ENCODE data around the gene NPAS3.

The NPAS3 gene

GRCh38 chr14:33629792-33630191, 691.1 kb downstream of the NPAS3 start:
- peak; percentile 24 for DNase-seq (ENCODE audit: low read depth)
- no peak for TF ChIP-seq CTCF (conservative IDR thresholded peaks at IDR 0.05; ENCODE audit: low read length)
- no peak overlapping the region for H3K4me3 ChIP-seq (ENCODE audit: low read length)

- TF ChIP-seq CTCF (conservative IDR thresholded peaks at IDR 0.05; ENCODE audit: low read length), result no peak
- peak; percentile 39 for DNase-seq (ENCODE audit: low read depth)
- H3K4me3 ChIP-seq (ENCODE audit: low read length), result no peak overlapping the region
These were observed 692.3 kb downstream of the NPAS3 start for GRCh38 chr14:33631021-33631420.

- no peak overlapping the region for H3K4me3 ChIP-seq (ENCODE audit: low read length)
- no peak for DNase-seq (ENCODE audit: low read depth)
- TF ChIP-seq CTCF (conservative IDR thresholded peaks at IDR 0.05; ENCODE audit: low read length), result no peak
These were observed 692.8 kb downstream of the NPAS3 start for GRCh38 chr14:33631441-33631840.

- DNase-seq (ENCODE audit: low read depth), result peak; percentile 40
- H3K4me3 ChIP-seq (ENCODE audit: low read length), result no peak overlapping the region
- no peak for TF ChIP-seq CTCF (conservative IDR thresholded peaks at IDR 0.05; ENCODE audit: low read length)
These were observed 696.0 kb downstream of the NPAS3 start for GRCh38 chr14:33634631-33635030.

GRCh38 chr14:33636716-33637115, 698.0 kb downstream of the NPAS3 start:
- TF ChIP-seq CTCF (conservative IDR thresholded peaks at IDR 0.05; ENCODE audit: low read length), result no peak
- no peak for DNase-seq (ENCODE audit: low read depth)
- H3K4me3 ChIP-seq (ENCODE audit: low read length), result no peak overlapping the region

GRCh38 chr14:33642080-33642479, 703.4 kb downstream of the NPAS3 start:
- TF ChIP-seq CTCF (conservative IDR thresholded peaks at IDR 0.05; ENCODE audit: low read length), result no peak
- no peak for DNase-seq (ENCODE audit: low read depth)
- H3K4me3 ChIP-seq (ENCODE audit: low read length), result no peak overlapping the region

- H3K4me3 ChIP-seq (ENCODE audit: low read length), result no peak overlapping the region
- no peak for TF ChIP-seq CTCF (conservative IDR thresholded peaks at IDR 0.05; ENCODE audit: low read length)
- DNase-seq (ENCODE audit: low read depth), result peak; percentile 77
These were observed 704.1 kb downstream of the NPAS3 start for GRCh38 chr14:33642691-33643244.
